ENCODE measurements around the gene NUMBL.

DNA sequence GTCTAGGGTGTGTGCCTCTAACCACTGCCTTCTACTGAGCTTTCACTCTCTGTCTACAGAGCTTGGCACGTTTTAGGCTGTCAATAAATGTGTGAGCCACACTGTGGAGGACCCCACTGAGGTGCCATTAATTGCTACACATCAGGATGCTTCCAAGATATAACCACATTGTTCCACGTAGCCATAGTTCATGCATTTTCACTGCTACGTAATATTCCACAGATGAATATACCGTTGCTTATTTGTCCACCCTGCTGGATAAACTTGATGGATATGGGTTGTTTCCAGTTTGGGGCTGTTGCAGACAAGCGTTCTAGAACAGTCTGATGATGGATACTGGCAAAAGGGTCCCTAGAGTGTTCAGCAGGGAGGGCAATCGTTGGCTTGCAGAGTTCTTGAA, 11.3 kb upstream of the NUMBL start:
- TF ChIP-seq EZH2 (IDR thresholded peaks at IDR 0.05; ENCODE audit: borderline replicate concordance, low read depth, low read length, poor library complexity, severe bottlenecking), result no peak
- TF ChIP-seq, protein P1, sequence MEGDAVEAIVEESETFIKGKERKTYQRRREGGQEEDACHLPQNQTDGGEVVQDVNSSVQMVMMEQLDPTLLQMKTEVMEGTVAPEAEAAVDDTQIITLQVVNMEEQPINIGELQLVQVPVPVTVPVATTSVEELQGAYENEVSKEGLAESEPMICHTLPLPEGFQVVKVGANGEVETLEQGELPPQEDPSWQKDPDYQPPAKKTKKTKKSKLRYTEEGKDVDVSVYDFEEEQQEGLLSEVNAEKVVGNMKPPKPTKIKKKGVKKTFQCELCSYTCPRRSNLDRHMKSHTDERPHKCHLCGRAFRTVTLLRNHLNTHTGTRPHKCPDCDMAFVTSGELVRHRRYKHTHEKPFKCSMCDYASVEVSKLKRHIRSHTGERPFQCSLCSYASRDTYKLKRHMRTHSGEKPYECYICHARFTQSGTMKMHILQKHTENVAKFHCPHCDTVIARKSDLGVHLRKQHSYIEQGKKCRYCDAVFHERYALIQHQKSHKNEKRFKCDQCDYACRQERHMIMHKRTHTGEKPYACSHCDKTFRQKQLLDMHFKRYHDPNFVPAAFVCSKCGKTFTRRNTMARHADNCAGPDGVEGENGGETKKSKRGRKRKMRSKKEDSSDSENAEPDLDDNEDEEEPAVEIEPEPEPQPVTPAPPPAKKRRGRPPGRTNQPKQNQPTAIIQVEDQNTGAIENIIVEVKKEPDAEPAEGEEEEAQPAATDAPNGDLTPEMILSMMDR (conservative IDR thresholded peaks at IDR 0.05; ENCODE audit: low read depth, low read length), result no peak
